Measurements from ENCODE around the gene SF3B5. TPM values are rescaled to one million over a fixed set of nuclear protein-coding genes. Genes with fewer than 3 reads are reported as not detected.

Gene SF3B5
- total RNA-seq, 1 donor from 2014 or later = 112 TPM

- Histone ChIP-seq H3K27me3 (ENCODE audit: low read depth) (peaks cover 5% of the 10 kb centered on the region), H3K9me3 (no peaks in the 10 kb centered on the region), H3K27ac (no peak overlapping the region), H3K4me3 (peak overlapping the region; percentile 77), H3K36me3 (no peaks in the 10 kb centered on the region), H3K4me1 (peaks cover 18% of the 10 kb centered on the region)
- DNase-seq (no peak), ATAC-seq (no peak)
- intact Hi-C loops (cut with DNase I) = no loop called here
- TF ChIP-seq CTCF (IDR thresholded peaks at IDR 0.05) = no peak
These were observed 30.1 kb downstream of the SF3B5 start for GRCh38 chr6:144065213-144065660.

GRCh38 chr6:144064402-144065212 lies 30.8 kb downstream of the SF3B5 start:
- peak overlapping the region; percentile 90 for H3K27ac ChIP-seq
- TF ChIP-seq CTCF (IDR thresholded peaks at IDR 0.05) = no peak
- H3K9me3 ChIP-seq = no peaks in the 10 kb centered on the region
- ATAC-seq (peak; percentile 58 to 71), DNase-seq (peak; percentile 76)
- no peaks in the 10 kb centered on the region for H3K36me3 ChIP-seq
- peaks cover 18% of the 10 kb centered on the region for H3K4me1 ChIP-seq
- intact Hi-C loops (cut with DNase I) = no loop called here
- peaks cover 5% of the 10 kb centered on the region for H3K27me3 ChIP-seq (ENCODE audit: low read depth)
- H3K4me3 ChIP-seq = peak overlapping the region; percentile 77

- Histone ChIP-seq H3K36me3 (no peaks in the 10 kb centered on the region), H3K27ac (peak overlapping the region; percentile 90), H3K4me1 (peaks cover 18% of the 10 kb centered on the region), H3K4me3 (peak overlapping the region; percentile 77), H3K27me3 (ENCODE audit: low read depth) (peaks cover 5% of the 10 kb centered on the region), H3K9me3 (no peaks in the 10 kb centered on the region)
- peak; percentile 96 for DNase-seq
- peak; percentile 38 for TF ChIP-seq CTCF (IDR thresholded peaks at IDR 0.05)
- ATAC-seq = peak; percentile 98 to 99
- intact Hi-C loops (cut with DNase I) = no loop called here
These were observed 31.5 kb downstream of the SF3B5 start for GRCh38 chr6:144063744-144064401.

GRCh38 chr6:144063246-144063743 lies 32.1 kb downstream of the SF3B5 start:
- DNase-seq (no peak), ATAC-seq (peak; percentile 4 to 20)
- Histone ChIP-seq H3K27me3 (ENCODE audit: low read depth) (peaks cover 5% of the 10 kb centered on the region), H3K27ac (peak overlapping the region; percentile 90), H3K36me3 (no peaks in the 10 kb centered on the region), H3K4me3 (peak overlapping the region; percentile 77), H3K4me1 (peaks cover 18% of the 10 kb centered on the region), H3K9me3 (no peaks in the 10 kb centered on the region)
- TF ChIP-seq CTCF (IDR thresholded peaks at IDR 0.05) = no peak
- intact Hi-C loops (cut with DNase I) = no loop called here

GRCh38 chr6:144062786-144063185 lies 32.6 kb downstream of the SF3B5 start:
- H3K9me3 ChIP-seq = no peaks in the 10 kb centered on the region
- H3K4me1 ChIP-seq = peaks cover 18% of the 10 kb centered on the region
- H3K4me3 ChIP-seq = peak overlapping the region; percentile 77
- H3K27ac ChIP-seq = no peak overlapping the region
- DNase-seq (no peak), ATAC-seq (no peak)
- peaks cover 5% of the 10 kb centered on the region for H3K27me3 ChIP-seq (ENCODE audit: low read depth)
- no peaks in the 10 kb centered on the region for H3K36me3 ChIP-seq
- no peak for TF ChIP-seq CTCF (IDR thresholded peaks at IDR 0.05)
- intact Hi-C loops (cut with DNase I) = no loop called here
